SK-N-SH (cell line): ENCODE results near the gene USP10. TPM values are rescaled to one million over a fixed set of nuclear protein-coding genes. Genes with fewer than 3 reads are reported as not detected.

ENCODE experiments used
- CTCF ChIA-PET: fragments of 300-600, 350-600 bp; formaldehyde crosslinking; extraction: SDS; loops from one replicate; lab custom pipeline; 2021; lab: Yijun Ruan, JAX
- POLR2A ChIA-PET: fragments of 350-600 bp; sonication (Branson Sonifier 250); formaldehyde crosslinking; extraction: SDS; loops from one replicate; lab custom pipeline; 2020; ENCODE audit warnings: antibody characterized with exemption, inconsistent platforms; lab: Yijun Ruan, JAX
- DNase-seq: peaks from one replicate; pipeline ENCODE4 v3.0.0; 2012
- H2AFZ ChIP-seq: fragments of 200-600 bp; sonication (generic); 2 replicates; pipeline ENCODE4 v1.8.1; 2016; ENCODE audit warnings: antibody characterized with exemption, mild to moderate bottlenecking, low read depth
- H3F3A ChIP-seq: fragments of 200-600 bp; sonication (generic); replicated peaks from 2 replicates; pipeline ENCODE3; 2016; ENCODE audit warnings: antibody characterized with exemption, mild to moderate bottlenecking; ENCODE audit not compliant: insufficient read depth
- H3K27ac ChIP-seq, 2 experiments: fragments of 200-500 bp in 1 of 2; fragments of 200-600 bp in 1 of 2; sonication (Bioruptor generic) in 1 of 2; sonication (generic), shearing (Covaris generic) in 1 of 2; 2 replicates each; pipeline versions ENCODE4 v1.5.1 to v1.6.1; 2014 to 2016; ENCODE audit warnings: low read depth in 2 of 2, inconsistent platforms in 1 of 2, low read length in 1 of 2, mild to moderate bottlenecking in 1 of 2, mixed read lengths in 1 of 2
- H3K27me3 ChIP-seq: fragments of 200-600 bp; sonication (generic), shearing (Covaris generic); 2 replicates; pipeline ENCODE4 v1.6.1; 2016; ENCODE audit warnings: mixed run types; ENCODE audit not compliant: insufficient read depth
- H3K36me3 ChIP-seq, 2 experiments: fragments of 200-500 bp in 1 of 2; fragments of 200-600 bp in 1 of 2; sonication (Bioruptor generic) in 1 of 2; sonication (generic) in 1 of 2; replicated peaks in 1 of 2; 2 replicates each; pipeline versions ENCODE3 to v1.5.1; 2014 to 2016; ENCODE audit warnings: low read length in 1 of 2, mild to moderate bottlenecking in 1 of 2; ENCODE audit not compliant: insufficient read depth in 2 of 2, control insufficient read depth in 1 of 2
- H3K4me1 ChIP-seq, 2 experiments: fragments of 200-500 bp in 1 of 2; fragments of 200-600 bp in 1 of 2; sonication (Bioruptor generic) in 1 of 2; sonication (generic), shearing (Covaris generic) in 1 of 2; 2 replicates each; pipeline versions ENCODE4 v1.5.1 to v1.6.1; 2014 to 2016; ENCODE audit warnings: low read depth in 1 of 2, low read length in 1 of 2, mixed run types in 1 of 2; ENCODE audit not compliant: insufficient read depth in 2 of 2, control insufficient read depth in 1 of 2
- H3K4me2 ChIP-seq: fragments of 200-600 bp; sonication (generic), shearing (Covaris generic); 2 replicates; pipeline ENCODE4 v1.6.1; 2017; ENCODE audit warnings: mixed run types
- H3K4me3 ChIP-seq, 2 experiments: fragments of 200-500 bp in 1 of 2; fragments of 200-600 bp in 1 of 2; sonication (Bioruptor generic) in 1 of 2; sonication (generic), shearing (Covaris generic) in 1 of 2; 2 replicates each; pipeline versions ENCODE4 v1.5.1 to v1.8.1; 2014 to 2016; ENCODE audit warnings: low read depth in 2 of 2, inconsistent platforms in 1 of 2, low read length in 1 of 2, mild to moderate bottlenecking in 1 of 2, mixed read lengths in 1 of 2, moderate library complexity in 1 of 2
- H3K79me2 ChIP-seq: fragments of 200-600 bp; sonication (generic); 2 replicates; pipeline ENCODE4 v1.8.1; 2017; ENCODE audit warnings: mild to moderate bottlenecking; ENCODE audit not compliant: insufficient read depth
- H3K9ac ChIP-seq: fragments of 200-600 bp; sonication (generic); 2 replicates; pipeline ENCODE4 v1.6.1; 2017; ENCODE audit warnings: mixed run types
- H3K9me2 ChIP-seq: fragments of 200-600 bp; sonication (generic); 2 replicates; pipeline ENCODE4 v1.6.1; 2017; ENCODE audit warnings: mixed run types
- H3K9me3 ChIP-seq: fragments of 200-600 bp; sonication (generic); 2 replicates; pipeline ENCODE4 v1.6.1; 2017; ENCODE audit warnings: mixed run types, mild to moderate bottlenecking, moderate library complexity
- H4K20me1 ChIP-seq: fragments of 200-600 bp; sonication (generic); 2 replicates; pipeline ENCODE4 v1.6.1; 2017; ENCODE audit warnings: mild to moderate bottlenecking, mixed run types; ENCODE audit not compliant: insufficient read depth
- CHD2 ChIP-seq: fragments of 150-350 bp; IDR thresholded peaks from 2 replicates; pipeline ENCODE4 v1.6.1; 2018; ENCODE audit warnings: low read length; ENCODE audit not compliant: partially characterized antibody
- EZH2phosphoT487 ChIP-seq: fragments of 200-600 bp; sonication (generic); IDR thresholded peaks from 2 replicates; pipeline ENCODE4 v1.6.1; 2017; ENCODE audit warnings: low read depth, mixed run types, mild to moderate bottlenecking, antibody characterized with exemption, moderate library complexity, borderline replicate concordance
- FOSL2 ChIP-seq: IDR thresholded peaks from 2 replicates; pipeline ENCODE4 v1.4.0; 2012; ENCODE audit warnings: low read depth, mild to moderate bottlenecking, moderate library complexity, borderline replicate concordance
- FOXJ3 ChIP-seq: sonication (generic); formaldehyde crosslinking; IDR thresholded peaks from 2 replicates; pipeline ENCODE4 v1.5.1; 2020; ENCODE audit warnings: mild to moderate bottlenecking, missing genetic modification reagents
- JUND ChIP-seq: IDR thresholded peaks from 2 replicates; pipeline ENCODE4 v1.4.0; 2012
- MXI1 ChIP-seq: IDR thresholded peaks from 2 replicates; pipeline ENCODE4 v1.6.1; 2012; ENCODE audit warnings: mild to moderate bottlenecking, low read depth, low read length, improper control_type of control experiment
- NFIC ChIP-seq: IDR thresholded peaks from 2 replicates; pipeline ENCODE4 v1.4.0; 2012; ENCODE audit warnings: borderline replicate concordance
- NRF1 ChIP-seq: IDR thresholded peaks from 2 replicates; pipeline ENCODE4 v1.6.1; 2012; ENCODE audit warnings: low read depth, mild to moderate bottlenecking, low read length
- RAD21 ChIP-seq: IDR thresholded peaks from 2 replicates; pipeline ENCODE4 v1.6.1; 2012; ENCODE audit warnings: mild to moderate bottlenecking, low read length
- RXRA ChIP-seq: IDR thresholded peaks from 2 replicates; pipeline ENCODE4 v1.4.0; 2012; ENCODE audit warnings: low read depth, mild to moderate bottlenecking, borderline replicate concordance
- SIN3A ChIP-seq: IDR thresholded peaks from 2 replicates; pipeline ENCODE4 v1.6.1; 2012; ENCODE audit warnings: low read depth, mild to moderate bottlenecking, low read length, moderate library complexity, borderline replicate concordance
- SMC3 ChIP-seq: IDR thresholded peaks from 2 replicates; pipeline ENCODE4 v1.6.1; 2012; ENCODE audit warnings: low read depth, low read length, improper control_type of control experiment
- TAF1 ChIP-seq: IDR thresholded peaks from 2 replicates; pipeline ENCODE4 v1.6.1; 2012; ENCODE audit warnings: low read depth, mild to moderate bottlenecking, low read length, moderate library complexity, borderline replicate concordance
- TCF12 ChIP-seq: IDR thresholded peaks from 2 replicates; pipeline ENCODE4 v1.4.0; 2012
- WGBS: methylation state at CpG from one replicate; pipeline ENCODE4 v1.1.6; 2017; ENCODE audit warnings: low lambda C conversion rate; 5-methylcytosine and 5-hydroxymethylcytosine counted together
- polyA plus RNA-seq, 3 experiments: library from polyadenylated mRNA; depleted of rRNA; stranded (reverse); fragments of >200 nt; gene quantifications; 2 replicates each; pipeline ENCODE4 v1.2.3, GENCODE V29; 2012
- TF ChIP-seq, protein P1 (sequence below): IDR thresholded peaks from 2 replicates; pipeline ENCODE4; 2012
- TF ChIP-seq, protein P2 (sequence below): fragments of 200-600 bp; sonication (generic); IDR thresholded peaks from 2 replicates; pipeline ENCODE4 v1.6.1; 2017; ENCODE audit warnings: antibody characterized with exemption, mild to moderate bottlenecking, moderate library complexity
- TF ChIP-seq, protein P3 (sequence below): fragments of 150-350 bp; IDR thresholded peaks from 2 replicates; pipeline ENCODE4 v1.6.1; 2016; ENCODE audit warnings: mild to moderate bottlenecking, low read depth, low read length
- TF ChIP-seq, protein P4 (sequence below): IDR thresholded peaks from 2 replicates; pipeline ENCODE4 v1.4.0; 2012; ENCODE audit warnings: low read depth, borderline replicate concordance
- TF ChIP-seq, protein P5 (sequence below): IDR thresholded peaks from 2 replicates; pipeline ENCODE4 v1.4.0; 2012; ENCODE audit warnings: low read depth

Gene USP10
- polyA plus RNA-seq, 1 of the 3 experiments (the other 2 are of a cell fraction): 49.2 TPM

DNA sequence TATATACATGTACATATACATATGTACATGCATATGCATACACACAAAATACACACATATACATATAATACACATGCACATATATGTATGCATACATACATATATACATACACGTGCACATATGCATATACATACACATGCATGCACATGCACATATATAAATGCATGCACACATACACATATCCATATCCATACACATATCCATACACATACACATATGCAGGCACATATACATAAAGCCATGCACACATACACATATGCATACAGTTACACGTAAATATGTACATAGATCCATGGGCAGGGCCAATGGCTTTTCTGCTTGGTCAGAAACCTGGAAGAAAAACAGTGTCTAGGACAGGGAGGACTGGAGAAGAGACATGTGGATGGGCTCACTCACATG lies 23.9 kb upstream of the USP10 start:
- no peaks in the 10 kb centered on the region for H3F3A ChIP-seq
- no peak overlapping the region for H3K27ac ChIP-seq
- H3K9me3 ChIP-seq: no peaks in the 10 kb centered on the region
- H2AFZ ChIP-seq: no peak overlapping the region
- TF ChIP-seq, protein P1, sequence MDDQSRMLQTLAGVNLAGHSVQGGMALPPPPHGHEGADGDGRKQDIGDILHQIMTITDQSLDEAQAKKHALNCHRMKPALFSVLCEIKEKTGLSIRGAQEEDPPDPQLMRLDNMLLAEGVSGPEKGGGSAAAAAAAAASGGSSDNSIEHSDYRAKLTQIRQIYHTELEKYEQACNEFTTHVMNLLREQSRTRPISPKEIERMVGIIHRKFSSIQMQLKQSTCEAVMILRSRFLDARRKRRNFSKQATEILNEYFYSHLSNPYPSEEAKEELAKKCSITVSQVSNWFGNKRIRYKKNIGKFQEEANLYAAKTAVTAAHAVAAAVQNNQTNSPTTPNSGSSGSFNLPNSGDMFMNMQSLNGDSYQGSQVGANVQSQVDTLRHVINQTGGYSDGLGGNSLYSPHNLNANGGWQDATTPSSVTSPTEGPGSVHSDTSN: no peak
- TF ChIP-seq CHD2 (no peak), RXRA (no peak), RAD21 (no peak), EZH2phosphoT487 (no peak), FOXJ3 (no peak)
- TF ChIP-seq, protein P2, sequence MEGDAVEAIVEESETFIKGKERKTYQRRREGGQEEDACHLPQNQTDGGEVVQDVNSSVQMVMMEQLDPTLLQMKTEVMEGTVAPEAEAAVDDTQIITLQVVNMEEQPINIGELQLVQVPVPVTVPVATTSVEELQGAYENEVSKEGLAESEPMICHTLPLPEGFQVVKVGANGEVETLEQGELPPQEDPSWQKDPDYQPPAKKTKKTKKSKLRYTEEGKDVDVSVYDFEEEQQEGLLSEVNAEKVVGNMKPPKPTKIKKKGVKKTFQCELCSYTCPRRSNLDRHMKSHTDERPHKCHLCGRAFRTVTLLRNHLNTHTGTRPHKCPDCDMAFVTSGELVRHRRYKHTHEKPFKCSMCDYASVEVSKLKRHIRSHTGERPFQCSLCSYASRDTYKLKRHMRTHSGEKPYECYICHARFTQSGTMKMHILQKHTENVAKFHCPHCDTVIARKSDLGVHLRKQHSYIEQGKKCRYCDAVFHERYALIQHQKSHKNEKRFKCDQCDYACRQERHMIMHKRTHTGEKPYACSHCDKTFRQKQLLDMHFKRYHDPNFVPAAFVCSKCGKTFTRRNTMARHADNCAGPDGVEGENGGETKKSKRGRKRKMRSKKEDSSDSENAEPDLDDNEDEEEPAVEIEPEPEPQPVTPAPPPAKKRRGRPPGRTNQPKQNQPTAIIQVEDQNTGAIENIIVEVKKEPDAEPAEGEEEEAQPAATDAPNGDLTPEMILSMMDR: no peak
- no peaks in the 10 kb centered on the region for H3K79me2 ChIP-seq
- no peaks in the 10 kb centered on the region for H3K4me1 ChIP-seq
- H3K4me3 ChIP-seq: no peak overlapping the region
- DNase-seq: no peak
- H3K4me2 ChIP-seq: no peak overlapping the region
- no peak overlapping the region for H3K9ac ChIP-seq
- ChIA-PET CTCF (interaction anchor here (1.2 kb wide), 1 partner anchor 48 kb away, joined by 3 read pairs; no protein-coding TSS in a partner anchor), POLR2A (no interaction called here)
- no peaks in the 10 kb centered on the region for H3K36me3 ChIP-seq
- H4K20me1 ChIP-seq: no peaks in the 10 kb centered on the region
- no peaks in the 10 kb centered on the region for H3K9me2 ChIP-seq
- no peaks in the 10 kb centered on the region for H3K27me3 ChIP-seq
- WGBS: 86% methylated on average over 2 of the region's 2 CpGs

DNA sequence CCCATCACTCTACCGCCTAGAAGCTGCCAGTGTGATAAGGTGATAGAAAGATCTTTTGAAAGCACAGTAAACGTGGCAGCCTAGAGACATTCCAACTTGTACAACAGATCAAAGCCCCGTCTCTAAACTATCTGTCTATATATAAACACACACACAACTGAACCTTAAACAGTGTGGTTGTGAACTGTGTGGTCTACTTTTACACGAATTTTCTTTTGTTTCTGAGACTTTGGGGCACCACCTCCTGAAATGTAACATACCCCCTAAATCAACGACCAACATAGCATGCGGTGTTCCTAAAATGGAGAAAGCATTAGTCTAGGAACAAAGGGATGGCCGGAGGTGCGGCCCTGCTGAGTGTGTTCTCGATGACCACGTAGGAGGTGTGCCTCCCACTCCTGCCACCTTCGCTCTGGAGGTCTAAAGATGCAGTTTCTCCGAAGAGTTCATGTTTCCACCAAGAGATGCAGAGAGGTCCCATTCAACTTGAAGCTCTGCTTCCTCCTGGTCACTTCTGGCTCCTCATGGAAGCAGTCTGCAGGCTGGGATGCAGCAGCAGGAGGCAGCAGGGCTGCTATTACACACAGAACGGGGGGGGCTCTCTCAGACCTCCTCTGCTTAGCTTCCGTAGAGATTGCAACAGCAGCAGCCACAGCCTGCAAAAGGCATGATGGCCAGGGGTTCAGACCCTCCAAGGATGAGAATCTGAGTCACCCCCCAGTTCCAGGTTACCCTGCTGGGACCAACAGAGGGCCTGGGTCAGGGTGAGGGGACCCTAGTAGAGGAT lies 22.6 kb upstream of the USP10 start:
- Histone ChIP-seq H3K27ac (no peak overlapping the region), H3K4me3 (no peak overlapping the region), H3K4me2 (no peak overlapping the region), H3K27me3 (no peaks in the 10 kb centered on the region), H3K36me3 (no peaks in the 10 kb centered on the region), H3K9ac (no peak overlapping the region), H4K20me1 (no peaks in the 10 kb centered on the region), H3F3A (no peaks in the 10 kb centered on the region), H3K9me2 (no peaks in the 10 kb centered on the region), H3K4me1 (no peaks in the 10 kb centered on the region), H3K79me2 (no peaks in the 10 kb centered on the region), H3K9me3 (no peaks in the 10 kb centered on the region), H2AFZ (no peak overlapping the region)
- TF ChIP-seq SMC3 (no peak), FOSL2 (no peak), RXRA (no peak), JUND (no peak), MXI1 (no peak), TCF12 (no peak), NFIC (no peak), RAD21 (no peak), TAF1 (no peak), NRF1 (no peak), SIN3A (no peak)
- TF ChIP-seq, protein P3, sequence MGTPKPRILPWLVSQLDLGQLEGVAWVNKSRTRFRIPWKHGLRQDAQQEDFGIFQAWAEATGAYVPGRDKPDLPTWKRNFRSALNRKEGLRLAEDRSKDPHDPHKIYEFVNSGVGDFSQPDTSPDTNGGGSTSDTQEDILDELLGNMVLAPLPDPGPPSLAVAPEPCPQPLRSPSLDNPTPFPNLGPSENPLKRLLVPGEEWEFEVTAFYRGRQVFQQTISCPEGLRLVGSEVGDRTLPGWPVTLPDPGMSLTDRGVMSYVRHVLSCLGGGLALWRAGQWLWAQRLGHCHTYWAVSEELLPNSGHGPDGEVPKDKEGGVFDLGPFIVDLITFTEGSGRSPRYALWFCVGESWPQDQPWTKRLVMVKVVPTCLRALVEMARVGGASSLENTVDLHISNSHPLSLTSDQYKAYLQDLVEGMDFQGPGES: no peak
- TF ChIP-seq, protein P4, sequence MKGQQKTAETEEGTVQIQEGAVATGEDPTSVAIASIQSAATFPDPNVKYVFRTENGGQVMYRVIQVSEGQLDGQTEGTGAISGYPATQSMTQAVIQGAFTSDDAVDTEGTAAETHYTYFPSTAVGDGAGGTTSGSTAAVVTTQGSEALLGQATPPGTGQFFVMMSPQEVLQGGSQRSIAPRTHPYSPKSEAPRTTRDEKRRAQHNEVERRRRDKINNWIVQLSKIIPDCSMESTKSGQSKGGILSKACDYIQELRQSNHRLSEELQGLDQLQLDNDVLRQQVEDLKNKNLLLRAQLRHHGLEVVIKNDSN: no peak
- TF ChIP-seq, protein P5, sequence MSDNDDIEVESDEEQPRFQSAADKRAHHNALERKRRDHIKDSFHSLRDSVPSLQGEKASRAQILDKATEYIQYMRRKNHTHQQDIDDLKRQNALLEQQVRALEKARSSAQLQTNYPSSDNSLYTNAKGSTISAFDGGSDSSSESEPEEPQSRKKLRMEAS: no peak
- 88% methylated on average over 13 of the region's 14 CpGs for WGBS
- no peak for DNase-seq
- ChIA-PET CTCF (interaction anchor here (0.6 to 2.0 kb wide), 6 partner anchors 9 to 63 kb away, joined by 3 to 5 read pairs (median 3); no protein-coding TSS in a partner anchor), POLR2A (no interaction called here)
